Activated T-cell treated with anti-CD3 and anti-CD28 coated beads for 4 hours (primary cell): ENCODE measurements around the gene DMRTC2.

ENCODE experiments used
- DNase-seq: peaks from one replicate; pipeline ENCODE4 v3.0.0-alpha.2; 2020

The DMRTC2 gene

GRCh38 chr19:41894350-41894749 lies 49.5 kb downstream of the DMRTC2 start:
- no peak for DNase-seq

- DNase-seq: no peak
These were observed 51.1 kb downstream of the DMRTC2 start for GRCh38 chr19:41895745-41896580.

GRCh38 chr19:41896581-41896942 lies 51.7 kb downstream of the DMRTC2 start:
- DNase-seq: no peak

GRCh38 chr19:41897181-41897580 lies 52.3 kb downstream of the DMRTC2 start:
- no peak for DNase-seq

- DNase-seq: no peak
These were observed 53.0 kb downstream of the DMRTC2 start for GRCh38 chr19:41897820-41898219.

GRCh38 chr19:41898235-41898634 lies 53.4 kb downstream of the DMRTC2 start:
- DNase-seq: no peak
